ENCODE measurements around the gene ZCCHC2. TPM values are rescaled to one million over a fixed set of nuclear protein-coding genes. Genes with fewer than 3 reads are reported as not detected.
A peak's percentile ranks its signal among the peaks of the same experiment; 100 is the strongest.

The ZCCHC2 gene
- total and polyA plus RNA-seq, 2 of the 13 experiments (the other 11 are each of a cell fraction or from before 2014, with no cell fraction given): 62.5 to 76.1 TPM

GRCh38 chr18:62523631-62524439 lies 1.0 kb downstream of the ZCCHC2 start (continued):
- peak; percentile 59 for TF ChIP-seq ARID4A (CRISPR knock-in tag; IDR thresholded peaks at IDR 0.05; ENCODE audit: borderline replicate concordance)
- TF ChIP-seq TAF1 (CRISPR knock-in tag; IDR thresholded peaks at IDR 0.05): peak; percentile 40; the same call in 1 of the 2 replicates
- TF ChIP-seq ZNF354B (CRISPR knock-in tag; IDR thresholded peaks at IDR 0.05): no peak
- TF ChIP-seq ZFP36L2 (CRISPR knock-in tag; IDR thresholded peaks at IDR 0.05): no peak
- 0 out of 2 replicates have a peak, but pooled peaks have one; percentile 67 for TF ChIP-seq ARID2 (CRISPR knock-in tag; IDR thresholded peaks at IDR 0.05; ENCODE audit: borderline replicate concordance)
- peak; percentile 51; the same call in 1 of the 2 replicates for TF ChIP-seq NFKB2 (CRISPR knock-in tag; IDR thresholded peaks at IDR 0.05; ENCODE audit: borderline replicate concordance)
- peak; percentile 35; the same call in 1 of the 2 replicates for TF ChIP-seq ZNF770 (CRISPR knock-in tag; IDR thresholded peaks at IDR 0.05)
- TF ChIP-seq ZBTB4 (CRISPR knock-in tag; IDR thresholded peaks at IDR 0.05; ENCODE audit: borderline replicate concordance): no peak
- 0 out of 2 replicates have a peak, but pooled peaks have one; percentile 15 for TF ChIP-seq MYC (CRISPR knock-in tag; IDR thresholded peaks at IDR 0.05; ENCODE audit: borderline replicate concordance)
- peak; percentile 53 for TF ChIP-seq ZFY (CRISPR knock-in tag; IDR thresholded peaks at IDR 0.05)
- TF ChIP-seq ZNF746 (CRISPR knock-in tag; IDR thresholded peaks at IDR 0.05): no peak
- peak; percentile 44; the same call in 1 of the 2 replicates for TF ChIP-seq BORCS8-MEF2B (CRISPR knock-in tag; IDR thresholded peaks at IDR 0.05)
- no peak for TF ChIP-seq NR2F2 (IDR thresholded peaks at IDR 0.05; ENCODE audit: borderline replicate concordance, low read depth)
- TF ChIP-seq YEATS2 (CRISPR knock-in tag; IDR thresholded peaks at IDR 0.05; ENCODE audit: borderline replicate concordance): no peak
- peak; percentile 36; the same call in 1 of the 2 replicates for TF ChIP-seq TMF1 (CRISPR knock-in tag; IDR thresholded peaks at IDR 0.05; ENCODE audit: low read depth)
- TF ChIP-seq HNRNPLL (IDR thresholded peaks at IDR 0.05; ENCODE audit: low read depth, low read length, poor library complexity, severe bottlenecking): peak; percentile 12
- no peak for TF ChIP-seq ZNF3 (CRISPR knock-in tag; IDR thresholded peaks at IDR 0.05)
- peak; percentile 22; the same call in 1 of the 2 replicates for TF ChIP-seq KMT2A (CRISPR knock-in tag; IDR thresholded peaks at IDR 0.05)
- no peak for TF ChIP-seq ZNF263 (CRISPR knock-in tag; IDR thresholded peaks at IDR 0.05)
- no peak for TF ChIP-seq ZNF709 (CRISPR knock-in tag; IDR thresholded peaks at IDR 0.05)
